Lung microvascular endothelial cell (primary cell): ENCODE results near the gene GCN1. TPM values are rescaled to one million over a fixed set of nuclear protein-coding genes. Genes with fewer than 3 reads are reported as not detected.

Experiments
- DNase-seq, 2 donors: peaks; one replicate each; pipeline versions ENCODE4 v3.0.0 to v3.0.0-alpha.2; 2010; ENCODE audit warnings: low read depth in 2 of 2
- total RNA-seq: library from RNA; depleted of rRNA; stranded (reverse); fragments of >200 nt; gene quantifications from 2 replicates; pipeline ENCODE4 v1.2.1, GENCODE V29; 2014

The GCN1 gene
- total RNA-seq, 1 donor from 2014 or later: 68.5 TPM

DNA sequence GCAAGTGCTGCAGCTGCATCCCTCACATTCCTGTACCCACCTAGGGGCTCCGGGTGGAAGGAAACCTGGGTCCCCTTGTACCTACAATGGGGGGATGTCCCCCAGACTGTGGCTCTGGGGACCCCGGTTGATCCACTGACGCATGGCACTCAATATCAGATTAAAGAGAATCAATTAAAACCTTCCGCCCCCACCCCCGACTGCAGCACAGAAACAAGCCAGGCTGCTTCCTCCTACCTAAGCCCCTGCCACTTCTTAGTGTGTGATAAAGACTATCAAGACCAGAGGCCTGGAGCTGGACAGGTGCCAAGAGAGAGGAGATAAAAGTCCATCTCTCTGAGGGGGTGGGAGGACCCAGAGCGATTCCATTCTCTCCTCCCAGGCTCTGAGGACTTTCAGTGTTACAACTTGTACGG is 34.6 kb upstream of the GCN1 start:
- peak in 1 of 2 donors; percentile 37 for DNase-seq

GRCh38 chr12:120228291-120229070 is 34.0 kb upstream of the GCN1 start:
- DNase-seq: peak; percentile 85 to 89

GRCh38 chr12:120228041-120228290 is 33.5 kb upstream of the GCN1 start:
- DNase-seq: no peak

DNA sequence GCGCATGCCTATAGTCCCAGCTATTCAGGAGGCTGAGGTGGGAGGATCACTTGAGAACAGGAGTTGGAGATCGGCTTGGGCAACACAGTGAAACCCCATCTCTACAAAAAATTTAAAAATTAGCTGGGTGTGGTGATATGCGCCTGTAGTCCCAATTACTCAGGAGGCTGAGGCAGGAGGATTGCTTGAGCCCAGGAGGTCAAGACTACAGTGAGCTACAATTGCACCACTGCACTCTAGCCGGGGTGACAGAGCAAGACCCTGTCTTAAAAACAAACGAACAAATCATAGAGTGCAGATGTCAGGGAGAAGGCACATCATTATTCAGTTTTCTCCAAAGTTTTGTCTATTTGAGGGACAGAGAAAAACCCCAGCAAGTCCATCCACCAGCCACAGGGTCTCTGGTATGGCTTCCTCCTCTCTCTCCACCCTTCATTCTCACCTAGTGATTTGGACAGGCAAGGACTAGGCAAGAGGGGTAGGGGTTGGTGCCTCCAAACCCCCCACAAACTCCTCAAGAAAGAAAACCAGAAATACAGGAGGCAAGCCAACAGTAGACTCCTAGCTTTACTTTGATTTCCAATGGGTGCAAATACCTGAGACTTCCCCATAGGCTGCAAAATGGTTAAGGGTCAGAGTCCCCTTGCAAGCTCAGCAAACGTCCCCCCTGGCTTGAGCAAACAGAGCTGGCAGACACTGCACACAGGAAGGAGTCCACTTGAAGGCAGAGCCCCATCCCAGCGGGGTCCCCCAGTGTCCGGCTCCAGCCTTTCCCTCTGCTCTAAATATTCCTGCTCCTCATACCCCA is 32.9 kb upstream of the GCN1 start:
- no peak for DNase-seq

DNA sequence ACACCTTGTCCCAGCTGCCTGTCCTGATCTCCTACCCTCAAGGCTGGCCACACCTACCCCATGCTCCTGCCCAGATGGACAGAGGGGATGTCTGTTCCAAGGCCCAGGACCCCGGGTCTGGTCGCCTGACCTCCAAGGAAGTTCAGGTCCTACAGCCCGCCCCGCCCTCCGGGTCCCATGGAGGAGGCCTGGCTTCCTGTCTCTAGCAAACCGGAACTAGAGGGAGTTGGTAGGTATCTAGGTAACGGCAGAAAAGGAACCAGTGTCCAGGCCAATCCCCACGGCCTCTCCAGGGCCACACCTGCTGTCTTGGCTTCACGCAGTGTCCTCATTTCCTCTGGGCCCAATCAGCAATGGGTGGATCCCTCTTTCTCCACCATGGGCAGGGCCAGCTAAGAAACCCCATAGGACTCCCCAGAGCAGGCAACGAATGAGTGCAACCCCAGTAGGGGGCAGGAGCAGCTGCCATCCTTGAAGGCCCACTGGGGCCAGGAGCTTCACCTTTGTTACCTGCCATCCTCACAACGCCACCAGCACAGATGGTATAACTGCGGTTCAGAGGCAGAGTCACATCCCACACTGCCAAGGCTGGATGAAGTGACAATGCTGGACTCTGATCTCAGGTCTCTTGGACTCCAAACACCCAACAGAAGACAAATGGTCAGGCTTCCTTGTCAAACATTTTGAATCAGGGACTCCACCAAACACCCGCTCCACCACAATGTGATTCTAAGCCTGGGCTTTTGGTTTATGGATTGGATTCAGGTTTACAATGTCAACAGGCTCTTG is 31.5 kb upstream of the GCN1 start:
- DNase-seq: peak in 1 of 2 donors; percentile 59

- no peak for DNase-seq
Observed at GRCh38 chr12:120225200-120225558, 30.7 kb upstream of the GCN1 start.

DNA sequence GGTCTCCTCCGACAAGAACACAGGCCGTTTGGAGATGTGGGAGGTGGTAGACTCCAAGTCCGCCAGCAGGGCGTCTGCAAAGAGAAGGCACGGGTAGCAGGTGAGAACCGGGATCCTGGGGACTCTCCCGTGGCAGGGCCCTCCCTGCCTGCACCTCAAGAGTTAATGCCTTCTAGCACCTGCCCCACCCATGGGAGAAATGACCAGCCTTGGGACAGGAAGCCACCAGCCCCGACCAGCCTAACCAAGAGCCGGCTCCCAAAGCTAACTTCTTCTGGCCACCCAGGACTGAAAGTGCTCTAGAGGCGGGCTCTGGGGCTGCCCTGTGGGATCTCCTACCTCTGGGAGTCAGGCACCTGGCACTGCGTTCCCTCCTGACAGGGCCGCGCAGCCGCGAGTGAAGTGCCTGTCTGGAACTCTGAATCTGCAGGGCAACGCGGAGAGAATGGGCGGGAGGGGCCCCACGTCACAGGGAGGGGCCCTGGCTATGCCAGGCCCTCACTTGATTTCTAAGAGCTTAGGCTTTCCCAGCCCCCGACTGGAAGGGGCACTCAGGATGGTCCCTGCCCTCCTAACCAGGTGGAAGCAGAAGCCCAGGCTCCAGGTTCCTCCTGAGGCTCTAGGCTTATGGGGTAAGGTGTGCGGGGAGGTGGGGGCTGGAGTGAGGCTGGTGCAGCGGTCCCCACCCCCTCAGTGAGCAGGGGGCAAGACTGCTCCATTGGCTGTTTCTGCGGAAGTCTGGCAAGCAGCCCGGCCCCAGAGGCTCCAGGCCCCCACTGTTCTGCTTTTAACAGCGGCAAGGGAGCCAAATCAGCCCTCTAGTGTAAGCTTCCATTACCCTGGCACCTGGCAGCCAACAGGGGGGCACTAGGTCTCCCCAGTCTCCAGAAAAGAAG is 30.0 kb upstream of the GCN1 start:
- peak; percentile 38 to 62 for DNase-seq

GRCh38 chr12:120223458-120224303 is 29.2 kb upstream of the GCN1 start:
- peak in 1 of 2 donors; percentile 29 for DNase-seq

DNA sequence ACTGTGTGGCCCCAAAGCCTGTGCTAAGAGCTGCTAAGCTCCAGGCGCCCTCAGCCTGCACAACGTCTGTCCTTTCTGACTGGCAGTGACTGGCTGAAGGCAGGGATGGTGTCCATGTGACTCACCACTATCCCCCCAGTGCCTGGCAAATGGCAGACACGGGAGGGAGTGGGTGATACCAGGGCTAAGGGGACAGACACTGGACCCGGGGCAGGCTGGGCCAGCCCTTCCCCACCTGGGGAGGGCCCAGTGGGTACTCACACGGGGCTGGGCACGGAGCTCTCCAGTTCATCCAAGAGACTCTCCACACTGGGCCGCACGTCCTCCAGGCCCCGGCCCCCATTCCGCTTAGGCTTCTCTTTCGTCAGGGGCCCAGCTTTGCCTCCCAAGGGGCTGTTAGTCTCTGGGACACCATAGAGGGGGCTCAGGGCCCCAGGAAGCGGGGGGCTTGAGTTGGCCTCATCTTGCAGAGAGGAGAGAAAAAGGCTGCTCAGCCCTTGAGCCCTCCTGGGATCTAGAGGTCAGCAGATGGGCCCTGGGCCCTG is 27.8 kb upstream of the GCN1 start:
- DNase-seq: no peak

DNA sequence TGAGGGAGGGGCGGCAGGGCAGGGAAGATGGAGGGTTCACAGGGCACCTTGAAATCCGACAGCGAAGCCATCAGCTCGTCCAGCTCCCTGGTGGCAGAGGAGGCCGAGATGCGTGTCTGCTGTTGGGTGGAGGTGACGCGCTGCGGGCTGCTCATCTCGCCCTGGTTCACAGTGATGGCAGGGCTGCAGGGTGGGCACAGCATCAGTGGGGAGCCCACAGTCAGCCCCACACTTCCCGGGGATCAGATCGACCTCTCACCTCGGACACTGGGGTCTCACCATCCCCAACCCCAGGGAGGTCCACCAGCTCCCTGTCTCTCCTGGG is 27.0 kb upstream of the GCN1 start:
- no peak for DNase-seq

GRCh38 chr12:120220838-120221575 is 26.5 kb upstream of the GCN1 start:
- DNase-seq: no peak

DNA sequence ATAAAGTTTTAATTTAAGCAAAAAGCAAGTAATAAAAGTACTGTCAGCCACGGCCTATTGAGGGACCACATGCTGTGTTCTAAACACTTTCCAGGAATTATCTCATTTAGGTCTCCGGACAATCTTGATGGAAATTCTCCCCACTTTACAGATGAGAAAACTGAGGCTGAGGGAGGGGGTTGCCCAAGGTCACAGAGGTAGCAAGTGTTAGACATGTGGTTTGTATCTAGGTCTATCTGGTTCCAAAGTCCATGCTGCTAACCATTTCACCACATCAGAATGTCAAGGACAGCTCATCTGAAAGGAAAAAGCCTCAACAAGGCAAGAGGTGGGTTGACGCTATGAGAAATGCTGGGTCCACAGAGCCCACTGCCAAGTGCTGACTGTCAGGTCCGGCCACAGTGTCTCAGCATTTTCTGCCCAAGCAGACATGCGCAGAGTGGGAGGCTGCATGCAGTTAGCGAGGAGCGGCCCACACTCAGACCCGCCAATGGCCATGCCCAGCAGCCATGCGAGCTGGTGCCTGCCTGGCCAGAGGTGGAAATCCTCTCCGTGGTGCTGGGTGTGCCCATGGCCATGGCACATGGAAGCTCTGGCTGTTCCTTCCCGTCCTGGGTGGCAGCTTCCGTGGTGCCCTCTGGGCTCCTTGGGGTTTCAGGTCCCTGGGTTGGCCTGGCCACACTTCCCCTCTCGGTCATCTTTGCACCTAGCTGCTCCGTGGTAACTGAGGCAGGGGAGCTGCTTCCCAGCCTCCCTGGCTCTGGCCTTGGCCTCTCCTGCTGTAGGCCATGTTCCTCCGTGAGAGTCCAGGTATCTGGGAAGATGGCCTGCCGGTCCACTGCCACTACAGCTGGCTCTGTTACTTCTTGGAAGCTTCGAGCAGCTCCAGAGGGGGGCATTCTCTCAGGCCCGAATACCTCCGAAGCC is 24.4 kb upstream of the GCN1 start:
- DNase-seq: no peak

DNA sequence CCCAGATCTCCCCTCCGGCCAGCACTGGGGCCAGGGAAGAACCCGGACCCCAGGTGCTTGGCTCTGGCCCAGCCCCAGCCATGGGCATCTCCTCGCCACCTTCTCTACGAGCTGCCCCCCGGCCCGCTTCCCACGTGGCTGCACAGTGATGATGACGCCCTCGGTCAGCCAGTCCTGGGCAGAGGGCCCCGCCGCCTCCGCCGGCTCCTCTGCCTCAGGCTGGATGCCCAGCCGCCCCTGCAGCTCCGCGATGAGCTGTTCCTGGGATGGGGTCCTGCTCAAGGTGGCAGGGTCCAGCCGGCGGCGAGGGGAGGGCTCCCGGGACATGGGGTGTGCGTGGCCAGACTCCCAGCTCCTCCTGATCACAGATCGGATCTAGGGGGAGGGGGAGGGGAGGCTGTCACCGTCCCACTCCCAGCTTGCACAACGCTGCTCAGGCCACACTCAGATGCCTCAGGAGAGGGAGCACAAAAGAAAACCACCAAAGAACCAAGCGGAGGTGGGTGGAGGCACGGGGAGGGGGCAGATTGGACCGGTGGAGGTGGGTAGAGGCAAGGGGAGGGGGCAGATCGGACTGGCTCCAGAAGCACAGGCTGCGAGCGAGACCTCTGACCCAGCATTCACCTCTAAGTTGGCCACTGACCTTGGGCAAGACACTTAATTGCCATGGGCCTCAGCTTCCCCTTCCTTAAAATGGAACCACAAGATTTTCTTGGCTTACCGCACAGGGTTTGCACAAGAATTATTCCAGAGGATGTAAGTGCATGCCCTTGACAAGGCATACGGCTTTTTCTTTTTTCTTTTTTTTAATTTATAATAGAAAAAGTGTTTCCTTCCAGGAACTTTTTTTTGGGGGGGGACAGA is 22.5 kb upstream of the GCN1 start:
- DNase-seq: no peak

GRCh38 chr12:120215766-120216735 is 21.5 kb upstream of the GCN1 start:
- no peak for DNase-seq

GRCh38 chr12:120215357-120215735 is 20.8 kb upstream of the GCN1 start:
- DNase-seq: no peak

DNA sequence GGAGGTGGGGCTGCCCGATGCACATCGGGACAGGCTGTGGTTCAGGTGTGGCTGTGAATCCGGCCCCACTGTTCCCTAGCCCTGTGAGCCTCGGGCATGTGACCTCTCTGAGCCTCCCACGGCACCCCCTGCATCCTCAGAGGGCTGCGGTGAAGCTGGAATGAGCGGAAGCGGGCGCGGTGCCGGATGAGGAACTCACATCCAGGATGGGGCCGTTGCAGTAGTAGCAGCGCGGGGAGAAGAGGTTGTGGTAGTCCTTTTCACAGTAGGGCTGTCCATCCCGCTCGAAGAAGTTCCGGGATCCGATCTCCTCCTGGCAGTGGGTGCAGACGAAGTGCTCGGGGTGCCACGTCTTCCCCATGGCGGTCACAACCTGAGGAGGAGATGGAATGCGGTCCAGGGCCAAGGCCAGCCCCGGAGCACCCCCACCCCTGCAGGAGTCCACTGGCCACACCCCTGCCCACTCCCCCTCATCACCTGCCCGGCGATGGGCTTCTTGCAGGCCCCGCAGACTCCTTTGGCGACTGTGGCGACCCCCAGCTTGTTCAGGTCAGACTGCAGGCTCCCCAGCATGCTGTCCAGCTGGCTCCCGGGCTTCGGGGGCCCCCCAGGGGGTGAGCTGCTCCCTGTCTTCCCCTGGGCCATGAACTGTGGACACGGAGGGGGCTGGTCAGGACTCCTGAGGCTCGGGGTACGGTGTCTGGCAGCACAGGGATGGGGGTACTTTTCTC is 20.3 kb upstream of the GCN1 start:
- DNase-seq: no peak
